ENCODE measurements around the gene MMP11.

GRCh38 chr22:23779083-23779482 is 6.4 kb downstream of the MMP11 start:
- TF ChIP-seq POLR2A (IDR thresholded peaks at IDR 0.05): no peak
- TF ChIP-seq, protein P1, sequence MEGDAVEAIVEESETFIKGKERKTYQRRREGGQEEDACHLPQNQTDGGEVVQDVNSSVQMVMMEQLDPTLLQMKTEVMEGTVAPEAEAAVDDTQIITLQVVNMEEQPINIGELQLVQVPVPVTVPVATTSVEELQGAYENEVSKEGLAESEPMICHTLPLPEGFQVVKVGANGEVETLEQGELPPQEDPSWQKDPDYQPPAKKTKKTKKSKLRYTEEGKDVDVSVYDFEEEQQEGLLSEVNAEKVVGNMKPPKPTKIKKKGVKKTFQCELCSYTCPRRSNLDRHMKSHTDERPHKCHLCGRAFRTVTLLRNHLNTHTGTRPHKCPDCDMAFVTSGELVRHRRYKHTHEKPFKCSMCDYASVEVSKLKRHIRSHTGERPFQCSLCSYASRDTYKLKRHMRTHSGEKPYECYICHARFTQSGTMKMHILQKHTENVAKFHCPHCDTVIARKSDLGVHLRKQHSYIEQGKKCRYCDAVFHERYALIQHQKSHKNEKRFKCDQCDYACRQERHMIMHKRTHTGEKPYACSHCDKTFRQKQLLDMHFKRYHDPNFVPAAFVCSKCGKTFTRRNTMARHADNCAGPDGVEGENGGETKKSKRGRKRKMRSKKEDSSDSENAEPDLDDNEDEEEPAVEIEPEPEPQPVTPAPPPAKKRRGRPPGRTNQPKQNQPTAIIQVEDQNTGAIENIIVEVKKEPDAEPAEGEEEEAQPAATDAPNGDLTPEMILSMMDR (IDR thresholded peaks at IDR 0.05): no peak
